GM12878 (cell line): ENCODE measurements around the gene CHRDL2. TPM values are rescaled to one million over a fixed set of nuclear protein-coding genes. Genes with fewer than 3 reads are reported as not detected.

Source experiments
- ATAC-seq: fragments of 200-7000 bp; cut with Tn5 transposase; 3 replicates; pipeline ENCODE4 v1.9.1; 2020; ENCODE audit warnings: mild to moderate bottlenecking, moderate library complexity
- BruUV-seq: library from RNA; stranded (reverse); fragments of 400-500 nt; replicated peaks from 2 replicates; lab custom pipeline; 2021; lab: Mats Ljungman, UMichigan
- CTCF ChIA-PET: fragments of 300-600 bp; sonication (Branson Sonifier 250); formaldehyde crosslinking; extraction: SDS; loops from one replicate; lab custom pipeline; 2021; ENCODE audit warnings: inconsistent platforms; lab: Yijun Ruan, JAX
- POLR2A ChIA-PET: fragments of 350-600 bp; formaldehyde crosslinking; extraction: SDS; loops from one replicate; lab custom pipeline; 2021; ENCODE audit warnings: inconsistent platforms; lab: Charles Lee
- RAD21 ChIA-PET: fragments of 300-600 bp; sonication (Branson Sonifier 250); formaldehyde crosslinking; loops from one replicate; lab custom pipeline; 2023; ENCODE audit warnings: antibody characterized with exemption; ENCODE audit not compliant: unreplicated experiment; lab: Charles Lee
- SMC1A ChIA-PET: fragments of 300-600 bp; sonication (Branson Sonifier 250); formaldehyde crosslinking; loops from one replicate; lab custom pipeline; 2023; ENCODE audit not compliant: unreplicated experiment, uncharacterized antibody; lab: Charles Lee
- DNase-seq: peaks from one replicate; pipeline ENCODE4 v3.0.0-alpha.2; 2011; ENCODE audit warnings: low read depth, low spot score
- FAIRE-seq: peaks from 3 replicates; lab custom pipeline; 2011; peaks lifted over from hg19 to GRCh38; lab: Jason Lieb, UNC
- H2AFZ ChIP-seq: 2 replicates; pipeline ENCODE4 v1.6.0; 2011; ENCODE audit warnings: low read depth, low read length, control low read depth; ENCODE audit not compliant: control insufficient read depth
- H3K27ac ChIP-seq: 2 replicates; pipeline ENCODE4 v1.5.1; 2011; ENCODE audit warnings: control low read depth; ENCODE audit not compliant: control insufficient read depth, insufficient read depth
- H3K27me3 ChIP-seq, 2 experiments: replicated peaks in 1 of 2; 2 replicates each; pipeline versions ENCODE4 v1.6.0 to v1.6.1; 2011; ENCODE audit warnings: low read length in 1 of 2; ENCODE audit not compliant: control insufficient read depth in 2 of 2, insufficient read depth in 2 of 2
- H3K36me3 ChIP-seq, 2 experiments: 2 replicates each; pipeline ENCODE4 v1.5.1; 2011; ENCODE audit warnings: low read length in 1 of 2; ENCODE audit not compliant: control insufficient read depth in 2 of 2, insufficient read depth in 2 of 2
- H3K4me1 ChIP-seq: 2 replicates; pipeline ENCODE4 v1.6.1; 2011; ENCODE audit warnings: mild to moderate bottlenecking, low read length, moderate library complexity, mixed read lengths; ENCODE audit not compliant: control insufficient read depth, insufficient read depth
- H3K4me2 ChIP-seq: 2 replicates; pipeline ENCODE4 v1.6.0; 2011; ENCODE audit warnings: control low read depth; ENCODE audit not compliant: control insufficient read depth, insufficient read depth
- H3K4me3 ChIP-seq: fragments of 200-600 bp; sonication (generic); 2 replicates; pipeline ENCODE4 v1.5.1; 2016
- H3K79me2 ChIP-seq: 2 replicates; pipeline ENCODE4 v1.6.0; 2011; ENCODE audit warnings: low read length; ENCODE audit not compliant: control insufficient read depth, insufficient read depth
- H3K9ac ChIP-seq: 2 replicates; pipeline ENCODE4 v1.8.0; 2011; ENCODE audit warnings: low read length, control low read depth, mixed read lengths; ENCODE audit not compliant: control insufficient read depth, insufficient read depth
- H3K9me3 ChIP-seq: replicated peaks from 3 replicates; pipeline ENCODE4 v1.5.1; 2011; ENCODE audit warnings: mild to moderate bottlenecking, low read length; ENCODE audit not compliant: control insufficient read depth, insufficient read depth
- H4K20me1 ChIP-seq: 2 replicates; pipeline ENCODE4 v1.6.0; 2011; ENCODE audit not compliant: control insufficient read depth, insufficient read depth
- BRCA1 ChIP-seq: IDR thresholded peaks from 2 replicates; pipeline ENCODE4 v1.6.1; 2011; ENCODE audit warnings: low read depth, low read length, improper control_type of control experiment
- KLF5 ChIP-seq: fragments of 450-650 bp; IDR thresholded peaks from 2 replicates; pipeline ENCODE4 v1.6.1; 2014; ENCODE audit warnings: mild to moderate bottlenecking; ENCODE audit not compliant: partially characterized antibody
- RELA ChIP-seq: fragments of 450-650 bp; IDR thresholded peaks from 2 replicates; pipeline ENCODE4 v1.8.0; 2014; ENCODE audit warnings: borderline replicate concordance; ENCODE audit not compliant: partially characterized antibody
- SMAD1 ChIP-seq: fragments of 450-650 bp; IDR thresholded peaks from 2 replicates; pipeline ENCODE4 v1.6.1; 2018; ENCODE audit warnings: mild to moderate bottlenecking, low read depth; ENCODE audit not compliant: partially characterized antibody
- SMARCA5 ChIP-seq: fragments of 450-650 bp; IDR thresholded peaks from 2 replicates; pipeline ENCODE4 v1.6.1; 2017; ENCODE audit warnings: mild to moderate bottlenecking
- SPI1 ChIP-seq: IDR thresholded peaks from 2 replicates; pipeline ENCODE4 v1.6.1; 2011; ENCODE audit warnings: low read depth, mild to moderate bottlenecking, low read length, moderate library complexity, borderline replicate concordance; ENCODE audit not compliant: insufficient read depth
- TCF12 ChIP-seq: IDR thresholded peaks from 2 replicates; pipeline ENCODE4 v1.6.1; 2011; ENCODE audit warnings: low read depth, mild to moderate bottlenecking, low read length
- YY1 ChIP-seq: IDR thresholded peaks from 2 replicates; pipeline ENCODE4 v1.6.1; 2011; ENCODE audit warnings: low read depth, mild to moderate bottlenecking, low read length
- WGBS: methylation state at CpG from one replicate; pipeline ENCODE4 v1.1.6; 2016; ENCODE audit warnings: low lambda C conversion rate; ENCODE audit not compliant: insufficient replicate concordance, insufficient coverage; ENCODE audit errors: missing lambda C conversion rate; 5-methylcytosine and 5-hydroxymethylcytosine counted together
- in situ Hi-C: fragments of 300-500 bp; cut with MboI; formaldehyde crosslinking; loops from 9 replicates; pipeline ENCODE4 v1.14.3; 2018; ENCODE audit warnings: mixed read lengths
- intact Hi-C: fragments of 100-400 bp; cut with micrococcal nuclease; formaldehyde crosslinking; loops from one replicate; pipeline ENCODE4 v1.14.2; 2022; ENCODE audit not compliant: unreplicated experiment
- polyA plus RNA-seq, 11 experiments: library from polyadenylated mRNA; depleted of rRNA in 4 of 11; unstranded in 6 of 11; stranded (reverse) in 5 of 11; fragments of >200 nt; fragmentation: Nextera tagmentation in 4 of 11; fragmentation: Illumina TruSeq in 1 of 11; extraction: Ambion mirVana in 4 of 11; extraction: Trizol in 1 of 11; gene quantifications; 1 replicate in 1 of 11; 2 replicates in 10 of 11; pipeline versions ENCODE4 v1.2.1 to v1.2.3, GENCODE V29; 2011 to 2016; ENCODE audit warnings: inconsistent platforms in 2 of 11, missing spikeins in 2 of 11, low read depth in 1 of 11
- total RNA-seq, 4 experiments: library from RNA; depleted of rRNA in 3 of 4; stranded (reverse); fragments of >200 nt in 3 of 4; fragmentation: Illumina TruSeq in 1 of 4; extraction: Trizol in 1 of 4; gene quantifications; 2 replicates each; pipeline versions ENCODE4 v1.2.1 to v1.2.3, GENCODE V29; 2013 to 2021
- TF ChIP-seq, protein P1 (sequence below): fragments of 450-650 bp; IDR thresholded peaks from 2 replicates; pipeline ENCODE4 v1.6.1; 2017; ENCODE audit warnings: borderline replicate concordance
- TF ChIP-seq, protein P2 (sequence below): fragments of 450-650 bp; formaldehyde crosslinking; IDR thresholded peaks from 2 replicates; pipeline ENCODE4 v1.4.0; 2020; ENCODE audit warnings: mild to moderate bottlenecking, moderate library complexity
- TF ChIP-seq, protein P3 (sequence below): fragments of 450-650 bp; IDR thresholded peaks from 2 replicates; pipeline ENCODE4 v1.6.1; 2018; ENCODE audit warnings: borderline replicate concordance, mild to moderate bottlenecking; ENCODE audit not compliant: partially characterized antibody

The CHRDL2 gene
- total and polyA plus RNA-seq, 10 of the 15 experiments (the other 5 are each of a cell fraction or from before 2014, with no cell fraction given): not detected

GRCh38 chr11:74673693-74674360 lies 57.4 kb downstream of the CHRDL2 start (continued):
- TF ChIP-seq, protein P1, sequence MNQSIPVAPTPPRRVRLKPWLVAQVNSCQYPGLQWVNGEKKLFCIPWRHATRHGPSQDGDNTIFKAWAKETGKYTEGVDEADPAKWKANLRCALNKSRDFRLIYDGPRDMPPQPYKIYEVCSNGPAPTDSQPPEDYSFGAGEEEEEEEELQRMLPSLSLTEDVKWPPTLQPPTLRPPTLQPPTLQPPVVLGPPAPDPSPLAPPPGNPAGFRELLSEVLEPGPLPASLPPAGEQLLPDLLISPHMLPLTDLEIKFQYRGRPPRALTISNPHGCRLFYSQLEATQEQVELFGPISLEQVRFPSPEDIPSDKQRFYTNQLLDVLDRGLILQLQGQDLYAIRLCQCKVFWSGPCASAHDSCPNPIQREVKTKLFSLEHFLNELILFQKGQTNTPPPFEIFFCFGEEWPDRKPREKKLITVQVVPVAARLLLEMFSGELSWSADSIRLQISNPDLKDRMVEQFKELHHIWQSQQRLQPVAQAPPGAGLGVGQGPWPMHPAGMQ: no peak
- no peak for TF ChIP-seq BRCA1
- TF ChIP-seq, protein P2, sequence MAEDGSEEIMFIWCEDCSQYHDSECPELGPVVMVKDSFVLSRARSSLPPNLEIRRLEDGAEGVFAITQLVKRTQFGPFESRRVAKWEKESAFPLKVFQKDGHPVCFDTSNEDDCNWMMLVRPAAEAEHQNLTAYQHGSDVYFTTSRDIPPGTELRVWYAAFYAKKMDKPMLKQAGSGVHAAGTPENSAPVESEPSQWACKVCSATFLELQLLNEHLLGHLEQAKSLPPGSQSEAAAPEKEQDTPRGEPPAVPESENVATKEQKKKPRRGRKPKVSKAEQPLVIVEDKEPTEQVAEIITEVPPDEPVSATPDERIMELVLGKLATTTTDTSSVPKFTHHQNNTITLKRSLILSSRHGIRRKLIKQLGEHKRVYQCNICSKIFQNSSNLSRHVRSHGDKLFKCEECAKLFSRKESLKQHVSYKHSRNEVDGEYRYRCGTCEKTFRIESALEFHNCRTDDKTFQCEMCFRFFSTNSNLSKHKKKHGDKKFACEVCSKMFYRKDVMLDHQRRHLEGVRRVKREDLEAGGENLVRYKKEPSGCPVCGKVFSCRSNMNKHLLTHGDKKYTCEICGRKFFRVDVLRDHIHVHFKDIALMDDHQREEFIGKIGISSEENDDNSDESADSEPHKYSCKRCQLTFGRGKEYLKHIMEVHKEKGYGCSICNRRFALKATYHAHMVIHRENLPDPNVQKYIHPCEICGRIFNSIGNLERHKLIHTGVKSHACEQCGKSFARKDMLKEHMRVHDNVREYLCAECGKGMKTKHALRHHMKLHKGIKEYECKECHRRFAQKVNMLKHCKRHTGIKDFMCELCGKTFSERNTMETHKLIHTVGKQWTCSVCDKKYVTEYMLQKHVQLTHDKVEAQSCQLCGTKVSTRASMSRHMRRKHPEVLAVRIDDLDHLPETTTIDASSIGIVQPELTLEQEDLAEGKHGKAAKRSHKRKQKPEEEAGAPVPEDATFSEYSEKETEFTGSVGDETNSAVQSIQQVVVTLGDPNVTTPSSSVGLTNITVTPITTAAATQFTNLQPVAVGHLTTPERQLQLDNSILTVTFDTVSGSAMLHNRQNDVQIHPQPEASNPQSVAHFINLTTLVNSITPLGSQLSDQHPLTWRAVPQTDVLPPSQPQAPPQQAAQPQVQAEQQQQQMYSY (CRISPR knock-in tag): no peak

DNA sequence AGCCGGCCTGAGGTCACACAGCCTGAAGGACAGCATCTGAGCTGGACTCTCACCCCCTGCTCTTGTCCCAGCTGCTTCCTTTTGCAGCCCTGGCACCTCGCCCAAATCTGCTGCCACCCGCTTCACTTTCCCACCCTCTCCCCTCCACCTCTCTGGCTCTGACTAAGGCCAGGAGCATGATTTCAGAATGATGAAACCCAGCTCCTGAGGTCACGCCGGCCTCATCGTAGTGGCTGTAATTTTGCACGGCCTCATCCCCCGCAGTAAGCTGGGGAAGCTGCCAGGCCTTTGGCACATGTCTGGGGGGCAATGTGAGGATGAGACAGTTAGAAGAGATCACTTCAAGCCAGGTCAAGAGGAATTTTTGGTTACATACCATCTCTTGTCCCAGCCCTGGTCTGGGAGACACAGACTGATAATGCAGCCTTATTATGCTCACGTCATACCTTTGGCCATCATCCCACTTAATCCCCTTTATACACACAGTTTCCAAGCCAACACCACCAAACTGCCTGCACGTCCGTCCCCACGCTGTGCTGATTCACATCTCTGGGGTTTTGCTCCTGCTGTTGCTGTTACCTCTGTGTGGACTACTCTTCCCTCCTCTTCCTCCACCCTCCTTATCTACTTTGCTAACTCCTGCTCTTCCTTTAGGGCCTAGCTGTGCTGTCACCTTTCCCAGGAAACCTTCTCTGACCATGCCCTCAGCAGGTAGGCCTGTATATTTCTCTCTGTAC lies 58.1 kb downstream of the CHRDL2 start:
- H3K4me2 ChIP-seq: no peak overlapping the region
- no peak overlapping the region for H3K4me3 ChIP-seq
- no peaks in the 10 kb centered on the region for H3K4me1 ChIP-seq
- H3K9ac ChIP-seq: no peak overlapping the region
- DNase-seq (no peak), ATAC-seq (no peak), FAIRE-seq (no peak)
- SMC1A ChIA-PET: interaction anchor here (1.0 kb wide), 1 partner anchor 9 kb away, joined by 4 read pairs; no protein-coding TSS in a partner anchor
- no peaks in the 10 kb centered on the region for H3K27me3 ChIP-seq
- H3K27ac ChIP-seq: no peak overlapping the region
- RAD21 ChIA-PET: no interaction called here
- no peaks in the 10 kb centered on the region for H3K79me2 ChIP-seq
- 76% methylated on average over 12 of the region's 12 CpGs for WGBS
- intact Hi-C loops (no loop called here), in situ Hi-C loops (no loop called here)
- BruUV-seq: no TSS peak
- no peaks in the 10 kb centered on the region for H3K36me3 ChIP-seq
- H2AFZ ChIP-seq: no peak overlapping the region
- H3K9me3 ChIP-seq: no peaks in the 10 kb centered on the region
- POLR2A ChIA-PET: interaction anchor here (0.6 kb wide), 1 partner anchor 179 kb away, joined by 3 read pairs; the partner anchor contains the start of gene LIPT2
- CTCF ChIA-PET: no interaction called here
- H4K20me1 ChIP-seq: no peaks in the 10 kb centered on the region; the same call in 1 of the 2 replicates
- TF ChIP-seq YY1 (no peak), TCF12 (no peak), SMAD1 (no peak), SMARCA5 (no peak), SPI1 (no peak), RELA (no peak), KLF5 (no peak)
- TF ChIP-seq, protein P3, sequence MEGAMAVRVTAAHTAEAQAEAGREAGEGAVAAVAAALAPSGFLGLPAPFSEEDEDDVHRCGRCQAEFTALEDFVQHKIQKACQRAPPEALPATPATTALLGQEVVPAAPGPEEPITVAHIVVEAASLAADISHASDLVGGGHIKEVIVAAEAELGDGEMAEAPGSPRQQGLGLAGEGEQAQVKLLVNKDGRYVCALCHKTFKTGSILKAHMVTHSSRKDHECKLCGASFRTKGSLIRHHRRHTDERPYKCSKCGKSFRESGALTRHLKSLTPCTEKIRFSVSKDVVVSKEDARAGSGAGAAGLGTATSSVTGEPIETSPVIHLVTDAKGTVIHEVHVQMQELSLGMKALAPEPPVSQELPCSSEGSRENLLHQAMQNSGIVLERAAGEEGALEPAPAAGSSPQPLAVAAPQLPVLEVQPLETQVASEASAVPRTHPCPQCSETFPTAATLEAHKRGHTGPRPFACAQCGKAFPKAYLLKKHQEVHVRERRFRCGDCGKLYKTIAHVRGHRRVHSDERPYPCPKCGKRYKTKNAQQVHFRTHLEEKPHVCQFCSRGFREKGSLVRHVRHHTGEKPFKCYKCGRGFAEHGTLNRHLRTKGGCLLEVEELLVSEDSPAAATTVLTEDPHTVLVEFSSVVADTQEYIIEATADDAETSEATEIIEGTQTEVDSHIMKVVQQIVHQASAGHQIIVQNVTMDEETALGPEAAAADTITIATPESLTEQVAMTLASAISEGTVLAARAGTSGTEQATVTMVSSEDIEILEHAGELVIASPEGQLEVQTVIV: no peak
- TF ChIP-seq, protein P1: no peak
